WERI-Rb-1 (cell line): ENCODE data around the gene ZHX3.
A peak's percentile ranks its signal among the peaks of the same experiment; 100 is the strongest.

Experiments used
- DNase-seq: peaks from one replicate; pipeline ENCODE4 v3.0.0-alpha.2; 2020
- H3K27ac ChIP-seq: fragments of 250-450 bp; sonication (Bioruptor Pico); 2 replicates; pipeline ENCODE4 v1.5.1; 2020; ENCODE audit warnings: mild to moderate bottlenecking, moderate library complexity
- H3K27me3 ChIP-seq: fragments of 250-450 bp; sonication (Bioruptor Pico); 2 replicates; pipeline ENCODE4 v1.5.1; 2021; ENCODE audit warnings: mild to moderate bottlenecking, low read depth, moderate library complexity; ENCODE audit not compliant: insufficient read depth, severe bottlenecking
- H3K36me3 ChIP-seq: fragments of 250-450 bp; sonication (Bioruptor Pico); 2 replicates; pipeline ENCODE4 v1.5.1; 2020; ENCODE audit warnings: mild to moderate bottlenecking, moderate library complexity
- H3K4me3 ChIP-seq: 2 replicates; pipeline ENCODE4 v1.5.1; 2011; ENCODE audit warnings: low read depth, mild to moderate bottlenecking, control low read depth, low read length
- H3K9me3 ChIP-seq: fragments of 250-450 bp; sonication (Bioruptor Pico); 2 replicates; pipeline ENCODE4 v1.5.1; 2021; ENCODE audit warnings: mild to moderate bottlenecking, moderate library complexity; ENCODE audit not compliant: severe bottlenecking
- CTCF ChIP-seq: IDR thresholded peaks from 2 replicates; pipeline ENCODE4 v1.5.1; 2011; ENCODE audit warnings: low read depth, mild to moderate bottlenecking, control low read depth, inconsistent platforms, low read length

Gene ZHX3

DNA sequence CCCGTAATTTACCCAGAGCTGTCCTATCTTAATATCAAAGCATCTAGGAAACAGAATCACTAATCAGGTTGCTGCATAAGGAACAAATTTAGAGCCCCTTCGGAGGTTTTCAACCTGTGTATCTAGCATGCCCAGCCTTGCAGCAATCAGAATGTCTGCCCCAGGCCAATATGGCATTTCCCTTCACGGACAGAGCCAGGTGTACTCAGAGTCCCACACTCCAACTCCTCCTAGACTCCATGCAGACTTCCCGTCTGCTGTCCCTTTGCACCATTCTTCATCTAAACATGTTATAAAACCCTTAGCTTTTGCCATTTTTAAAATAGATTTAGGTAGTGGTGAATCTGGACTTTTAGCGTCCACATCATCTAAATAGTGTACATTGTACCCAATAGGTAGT lies 61.0 kb downstream of the ZHX3 start:
- Histone ChIP-seq H3K27ac (no peak overlapping the region), H3K27me3 (no peaks in the 10 kb centered on the region), H3K36me3 (no peaks in the 10 kb centered on the region), H3K9me3 (no peaks in the 10 kb centered on the region), H3K4me3 (no peak overlapping the region)
- TF ChIP-seq CTCF, result no peak
- DNase-seq, result no peak

DNA sequence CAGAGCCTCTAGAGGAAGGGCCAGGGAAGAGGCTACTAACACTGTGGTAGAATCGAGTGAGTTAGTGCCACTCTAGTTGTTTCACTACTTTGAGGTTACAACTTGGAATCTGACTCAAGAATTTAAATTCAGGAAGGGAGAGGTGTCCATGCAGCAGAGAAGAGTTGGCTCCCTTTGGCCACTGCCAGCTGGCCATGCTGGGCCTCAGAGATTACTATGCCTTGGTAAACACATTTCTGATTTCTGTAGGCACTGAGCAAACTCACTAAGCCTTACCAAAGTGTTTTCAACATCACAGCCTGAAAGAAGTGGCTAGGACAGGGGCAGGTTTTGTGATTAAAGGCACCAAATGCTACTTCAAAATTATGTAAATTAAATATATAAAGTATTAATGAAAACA lies 61.9 kb downstream of the ZHX3 start:
- no peak for DNase-seq
- Histone ChIP-seq H3K36me3 (no peaks in the 10 kb centered on the region), H3K27me3 (no peaks in the 10 kb centered on the region), H3K4me3 (no peak overlapping the region), H3K9me3 (no peaks in the 10 kb centered on the region), H3K27ac (no peak overlapping the region)
- TF ChIP-seq CTCF, result no peak

DNA sequence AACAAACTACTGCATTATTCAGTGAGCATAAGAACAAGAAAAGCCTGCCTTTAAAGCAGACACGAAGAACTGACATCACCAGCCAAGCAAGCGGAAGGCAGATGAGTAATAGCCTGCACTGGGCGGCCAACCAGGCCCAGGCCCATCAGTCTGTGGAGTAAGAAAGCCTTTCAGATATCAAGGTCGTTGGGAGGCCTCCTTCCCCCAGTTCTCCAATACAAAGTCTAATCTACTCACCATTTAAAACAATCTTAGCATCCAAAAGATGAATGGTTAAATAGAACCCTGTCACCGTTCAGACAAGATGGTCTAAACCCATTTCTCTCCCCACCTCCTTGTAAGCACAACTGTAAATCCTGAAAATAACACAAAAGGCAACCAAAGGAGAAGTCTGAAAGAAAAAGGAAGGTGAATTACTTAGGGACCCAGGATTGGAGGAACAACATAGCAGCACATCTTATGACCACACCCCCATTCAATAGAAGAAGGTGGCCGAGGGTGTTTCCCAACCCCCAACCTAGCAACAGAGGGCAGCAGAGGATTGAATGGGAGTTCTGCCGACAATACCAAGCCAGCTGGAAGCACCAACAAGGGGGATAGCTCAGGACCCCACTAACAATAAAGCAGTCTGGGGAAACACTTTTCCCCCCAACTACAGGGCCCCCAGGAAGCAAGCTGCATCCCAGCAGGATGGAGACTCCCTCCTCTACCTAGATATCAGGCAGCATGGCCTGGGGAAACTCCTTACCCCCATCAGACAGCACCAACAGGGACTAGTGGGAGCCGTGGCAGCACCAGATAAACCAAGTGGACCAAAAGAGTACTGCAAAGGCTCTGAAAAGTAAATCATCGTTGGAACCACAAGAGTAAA lies 67.9 kb downstream of the ZHX3 start:
- Histone ChIP-seq H3K36me3 (no peaks in the 10 kb centered on the region), H3K9me3 (no peaks in the 10 kb centered on the region), H3K4me3 (no peak overlapping the region), H3K27me3 (no peaks in the 10 kb centered on the region), H3K27ac (no peak overlapping the region)
- peak; percentile 37 for TF ChIP-seq CTCF
- peak; percentile 16 for DNase-seq

DNA sequence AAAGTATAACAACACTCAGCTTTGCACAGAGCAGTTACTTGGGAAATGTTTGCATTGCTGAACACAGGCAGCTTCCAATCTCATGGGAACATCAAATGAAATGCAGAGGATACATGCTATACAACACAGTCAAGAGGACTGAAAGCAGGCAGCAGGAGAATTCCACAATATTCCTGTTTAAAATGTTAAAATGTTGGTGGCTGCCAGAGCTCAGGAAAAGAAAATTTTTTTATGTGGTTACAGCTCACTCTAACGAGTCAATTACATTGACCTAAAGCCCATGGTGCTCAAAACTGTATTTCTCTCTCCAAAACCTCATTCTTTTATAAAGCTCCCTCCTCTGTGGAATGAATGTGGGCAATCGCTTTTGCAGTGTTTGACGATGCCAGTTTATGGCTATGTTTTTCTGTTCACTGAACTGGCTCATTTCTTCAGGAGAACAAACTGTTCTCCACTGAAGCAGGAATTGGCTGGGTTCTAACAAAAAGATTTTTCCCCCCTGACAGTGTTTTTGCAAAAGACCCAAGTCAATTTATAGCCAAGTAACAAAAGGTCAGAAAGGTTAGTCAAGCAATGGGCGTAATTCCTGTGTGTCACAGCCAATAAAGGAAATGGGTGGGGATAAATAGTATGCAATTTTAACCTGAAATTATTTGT lies 69.0 kb downstream of the ZHX3 start:
- Histone ChIP-seq H3K4me3 (no peak overlapping the region), H3K36me3 (no peaks in the 10 kb centered on the region), H3K27me3 (no peaks in the 10 kb centered on the region), H3K9me3 (no peaks in the 10 kb centered on the region), H3K27ac (no peak overlapping the region)
- DNase-seq, result no peak
- TF ChIP-seq CTCF, result no peak

- no peak for TF ChIP-seq CTCF
- Histone ChIP-seq H3K4me3 (no peak overlapping the region), H3K27me3 (no peaks in the 10 kb centered on the region), H3K9me3 (no peaks in the 10 kb centered on the region), H3K27ac (no peak overlapping the region), H3K36me3 (no peaks in the 10 kb centered on the region)
- no peak for DNase-seq
These were observed 69.8 kb downstream of the ZHX3 start for GRCh38 chr20:41247523-41248367.
